ENCODE measurements around the gene VSX2. TPM values are rescaled to one million over a fixed set of nuclear protein-coding genes. Genes with fewer than 3 reads are reported as not detected.
A peak's percentile ranks its signal among the peaks of the same experiment; 100 is the strongest.

The VSX2 gene
- total and polyA plus RNA-seq, 7 experiments from 2014 or later, result not detected

DNA sequence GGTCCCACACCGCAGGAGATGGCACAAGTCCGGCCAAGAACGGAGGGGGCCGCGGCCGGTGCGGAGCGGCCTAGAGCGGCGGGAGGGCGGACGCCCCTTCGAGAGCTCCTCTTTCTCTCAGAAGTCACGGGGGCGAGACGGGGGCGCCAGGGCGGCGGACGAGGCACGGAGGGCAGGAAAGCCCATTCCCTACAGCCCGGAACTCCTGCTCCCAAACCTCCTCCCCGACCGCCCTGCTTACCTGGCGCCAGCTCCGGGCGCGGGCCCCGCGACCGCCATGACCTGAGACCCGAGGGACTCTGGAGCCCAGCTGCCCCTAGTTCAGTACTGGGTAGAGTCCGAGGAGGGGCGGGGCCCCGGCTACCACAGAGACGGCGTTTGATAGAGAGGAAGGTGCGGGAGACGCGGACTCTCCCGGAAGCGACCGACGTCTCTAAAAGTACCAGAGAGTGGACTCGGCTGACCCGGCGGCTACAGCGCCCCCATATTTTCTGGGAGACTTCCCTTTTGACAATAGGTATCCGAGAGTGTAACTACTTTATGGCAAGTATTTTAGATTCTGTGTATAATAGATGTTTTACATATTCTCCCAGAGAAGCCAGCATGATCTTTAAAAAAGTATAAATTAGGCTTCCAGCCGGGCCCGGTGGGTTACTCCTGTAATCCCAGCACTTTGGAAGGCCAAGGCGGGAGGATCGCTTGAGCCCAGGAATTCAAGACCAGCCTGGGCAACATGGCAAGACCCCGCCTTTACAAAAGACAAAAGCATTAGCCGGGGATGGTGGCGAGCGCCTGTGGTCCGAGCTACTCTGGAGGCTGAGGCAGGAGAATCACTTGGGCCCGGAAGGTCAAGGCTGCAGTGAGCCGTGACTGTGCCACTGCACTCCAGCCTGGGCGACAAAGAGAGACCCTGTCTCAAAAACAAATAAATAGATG lies 63.7 kb downstream of the VSX2 start, which contains the start of gene ABCD4:
ABCD4 (minus strand) TSS at position 301 of the 936 bp plus-strand sequence; CDS start at position 279, 22 bp downstream.
- H3K27ac ChIP-seq (ENCODE audit: low read depth, low read length), result peak within 1 kb of the TSS; percentile 77
- ATAC-seq, result peak; percentile 95

DNA sequence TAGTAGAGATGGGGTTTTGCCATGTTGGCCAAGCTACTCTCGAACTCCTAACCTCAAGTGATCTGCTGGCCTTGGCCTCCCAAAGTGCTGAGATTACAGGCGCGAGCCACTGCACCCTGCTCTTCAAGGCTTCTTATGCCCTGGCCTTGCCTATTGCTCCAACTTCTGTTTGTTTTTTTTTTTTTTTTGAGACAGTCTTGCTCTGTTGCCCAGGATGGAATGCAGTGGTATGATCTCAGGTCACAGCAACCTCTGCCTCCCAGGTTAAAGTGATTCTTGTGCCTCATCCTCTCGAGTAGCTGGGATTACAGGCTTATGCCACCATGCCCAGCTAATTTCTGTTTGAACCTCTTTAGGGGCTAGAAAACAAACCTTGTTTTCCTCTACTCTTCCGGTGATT lies 69.4 kb downstream of the VSX2 start:
- H3K4me3 Mint-ChIP-seq, result peak overlapping the region in 2 of 10 donors; percentile 35 to 54
- peaks cover 0 to 5% (median 0%) of the 10 kb centered on the region in 5 donors for H3K27me3 Mint-ChIP-seq
- POLR2A ChIA-PET, result no interaction called here
- Histone ChIP-seq H3K4me3 (ENCODE audit: low read length) (no peak overlapping the region), H3K27ac (ENCODE audit: low read depth, low read length) (no peak overlapping the region), H3K27me3 (ENCODE audit: control insufficient read depth in 2 of 2, insufficient read depth in 2 of 2, low read length in 2 of 2) (no peaks in the 10 kb centered on the region), H3K9me3 (ENCODE audit: control insufficient read depth in 2 of 3, low read length in 3 of 3) (no peaks in the 10 kb centered on the region), H3K36me3 (ENCODE audit: control insufficient read depth in 2 of 3, insufficient read depth in 3 of 3, low read length in 3 of 3) (no peaks in the 10 kb centered on the region), H3K4me1 (ENCODE audit: control insufficient read depth in 2 of 2, insufficient read depth in 2 of 2, low read length in 2 of 2) (peaks cover 2 to 5% of the 10 kb centered on the region in 2 donors)
- ATAC-seq (no peak), DNase-seq (no peak)
- intact Hi-C loops (cut with micrococcal nuclease), result loop anchor here in 1 of 2 donors (10.0 kb wide), 1 partner anchor 664 kb away; the partner anchor contains the start of gene DNAL1
- peaks cover 0 to 7% (median 2%) of the 10 kb centered on the region in 7 donors for H3K4me1 Mint-ChIP-seq
- CTCF ChIA-PET, result interaction anchor here (0.6 kb wide), 1 partner anchor 885 kb away, joined by 4 read pairs; no protein-coding TSS in a partner anchor
- no peaks in the 10 kb centered on the region for H3K36me3 Mint-ChIP-seq
- H3K27ac Mint-ChIP-seq, result peak overlapping the region in 2 of 9 donors; percentile 42 to 71
- H3K9me3 Mint-ChIP-seq, result no peaks in the 10 kb centered on the region

More for the DNA sequence above, 63.7 kb downstream of the VSX2 start, which contains the start of gene ABCD4:
- Histone ChIP-seq H3K9me3 (ENCODE audit: control insufficient read depth in 2 of 3, low read length in 3 of 3) (no peaks in the 10 kb centered on the region), H3K36me3 (ENCODE audit: control insufficient read depth in 2 of 3, insufficient read depth in 3 of 3, low read length in 3 of 3) (peaks cover 0 to 20% (median 0%) of the 10 kb centered on the region in 3 experiments), H3K4me3 (ENCODE audit: low read length) (peak within 1 kb of the TSS; percentile 87), H3K4me1 (ENCODE audit: control insufficient read depth in 2 of 2, insufficient read depth in 2 of 2, low read length in 2 of 2) (peaks cover 17 to 19% of the 10 kb centered on the region in 2 donors), H3K27me3 (ENCODE audit: control insufficient read depth in 2 of 2, insufficient read depth in 2 of 2, low read length in 2 of 2) (no peaks in the 10 kb centered on the region)
- H3K27ac Mint-ChIP-seq, result peak within 1 kb of the TSS; percentile 81 to 99 (median 96)
- H3K4me3 Mint-ChIP-seq, result peak within 1 kb of the TSS; percentile 90 to 100 (median 96)
- CTCF ChIA-PET, result interaction anchor here (0.7 kb wide), 1 partner anchor 44 kb away, joined by 3 read pairs; no protein-coding TSS in a partner anchor
- no peaks in the 10 kb centered on the region for H3K27me3 Mint-ChIP-seq
- no peaks in the 10 kb centered on the region for H3K9me3 Mint-ChIP-seq
- DNase-seq, result peak; percentile 50 to 85 (median 65)
- peaks cover 18 to 49% (median 33%) of the 10 kb centered on the region in 7 donors for H3K4me1 Mint-ChIP-seq
- H3K36me3 Mint-ChIP-seq, result peaks cover 4 to 16% (median 6%) of the 10 kb centered on the region in 5 donors
- POLR2A ChIA-PET, result interaction anchor here (0.6 to 0.8 kb wide), 2 partner anchors 192 to 1237 kb away, joined by 3 read pairs; no protein-coding TSS in a partner anchor
- intact Hi-C loops (cut with micrococcal nuclease), result loop anchor here (1.0 to 10.0 kb wide), 10 partner anchors 46 to 1244 kb away; partner anchors contain the start of genes ALDH6A1 (in 2 of the 2), ISCA2 (in 2 of the 2), LIN52 (in 2 of the 2) and NPC2 (in 2 of the 2)

DNA sequence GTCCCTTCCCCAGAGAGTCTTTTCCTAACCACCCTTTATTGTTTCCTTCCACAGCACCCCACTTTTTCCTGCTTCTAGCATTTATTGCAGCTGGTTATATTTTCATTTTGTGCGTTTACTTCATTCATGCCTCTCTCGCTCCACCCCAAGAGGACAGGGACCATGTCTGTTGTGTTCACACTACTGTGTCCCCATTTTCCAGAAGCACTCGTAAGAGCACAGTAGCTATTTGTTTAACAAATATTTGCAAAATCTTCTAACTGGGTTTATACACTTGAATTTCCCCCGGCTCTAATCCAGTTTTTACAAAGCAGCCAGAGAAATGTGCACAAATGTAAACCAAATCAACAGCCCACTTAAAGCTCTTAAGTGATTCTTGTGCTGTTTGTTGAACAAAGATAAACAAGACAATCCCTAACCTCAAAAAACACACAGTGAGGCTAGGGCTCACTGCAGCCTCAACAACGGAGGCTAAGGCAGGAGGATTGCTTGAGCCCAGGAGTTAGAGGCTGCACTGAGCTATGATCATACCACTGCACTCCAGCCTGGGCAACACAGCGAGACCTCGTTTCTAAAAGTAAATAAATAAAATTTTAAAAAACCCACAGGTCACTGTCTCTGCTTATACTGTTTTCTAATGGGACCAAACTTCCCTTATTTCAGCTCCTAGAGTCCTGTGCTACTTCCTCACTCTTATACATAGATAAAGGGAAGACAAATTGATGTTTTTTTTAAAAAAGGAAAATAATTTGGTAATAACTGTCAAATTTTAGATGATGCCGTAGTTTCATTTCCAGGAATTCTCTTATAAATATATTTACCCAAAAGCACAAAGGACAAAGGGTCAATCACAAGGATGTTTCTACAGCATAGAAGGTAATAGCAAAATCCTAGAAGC lies 70.1 kb downstream of the VSX2 start:
- H3K4me3 ChIP-seq (ENCODE audit: low read length), result no peak overlapping the region
- peaks cover 0 to 5% (median 0%) of the 10 kb centered on the region in 5 donors for H3K27me3 Mint-ChIP-seq
- H3K36me3 Mint-ChIP-seq, result no peaks in the 10 kb centered on the region
- no peak overlapping the region for H3K27ac Mint-ChIP-seq
- no peaks in the 10 kb centered on the region for H3K27me3 ChIP-seq (ENCODE audit: control insufficient read depth in 2 of 2, insufficient read depth in 2 of 2, low read length in 2 of 2)
- no peaks in the 10 kb centered on the region for H3K9me3 Mint-ChIP-seq
- H3K4me1 ChIP-seq (ENCODE audit: control insufficient read depth in 2 of 2, insufficient read depth in 2 of 2, low read length in 2 of 2), result no peaks in the 10 kb centered on the region
- no peaks in the 10 kb centered on the region for H3K36me3 ChIP-seq (ENCODE audit: control insufficient read depth in 2 of 3, insufficient read depth in 3 of 3, low read length in 3 of 3)
- no peak overlapping the region for H3K27ac ChIP-seq (ENCODE audit: low read depth, low read length)
- H3K4me3 Mint-ChIP-seq, result no peak overlapping the region
- H3K9me3 ChIP-seq (ENCODE audit: control insufficient read depth in 2 of 3, low read length in 3 of 3), result no peaks in the 10 kb centered on the region
- peaks cover 0 to 7% (median 2%) of the 10 kb centered on the region in 7 donors for H3K4me1 Mint-ChIP-seq
- CTCF ChIA-PET, result no interaction called here
- intact Hi-C loops (cut with micrococcal nuclease), result loop anchor here in 1 of 2 donors (10.0 kb wide), 1 partner anchor 665 kb away; the partner anchor contains the start of gene DNAL1
- ATAC-seq (no peak), DNase-seq (no peak)
- POLR2A ChIA-PET, result no interaction called here

DNA sequence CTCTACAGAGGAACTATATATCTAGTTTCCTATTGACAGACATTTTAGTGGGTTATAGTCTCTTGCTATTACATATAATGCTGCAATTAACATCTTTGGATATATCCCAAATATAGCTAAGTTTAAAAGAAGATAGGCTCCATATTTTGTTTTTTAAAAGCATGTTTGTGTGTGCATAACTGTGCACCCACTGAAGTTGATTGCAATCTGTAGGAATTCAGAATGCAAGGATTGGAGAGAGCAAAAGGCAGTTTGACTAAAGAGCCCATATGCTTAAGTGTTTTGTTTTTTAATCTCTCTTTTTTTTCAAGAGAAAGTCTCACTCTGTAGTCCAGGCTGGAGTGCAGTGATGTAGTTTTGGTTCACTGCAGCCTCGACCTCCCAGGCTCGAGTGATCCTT lies 72.9 kb downstream of the VSX2 start:
- CTCF ChIA-PET, result no interaction called here
- DNase-seq (no peak), ATAC-seq (no peak)
- no peaks in the 10 kb centered on the region for H3K36me3 ChIP-seq (ENCODE audit: control insufficient read depth in 2 of 3, insufficient read depth in 3 of 3, low read length in 3 of 3)
- Mint-ChIP-seq H3K4me1 (peaks cover 0 to 3% (median 0%) of the 10 kb centered on the region in 7 donors), H3K36me3 (no peaks in the 10 kb centered on the region), H3K27me3 (peaks cover 0 to 8% (median 0%) of the 10 kb centered on the region in 5 donors), H3K9me3 (no peaks in the 10 kb centered on the region), H3K4me3 (no peak overlapping the region), H3K27ac (no peak overlapping the region)
- no peaks in the 10 kb centered on the region for H3K4me1 ChIP-seq (ENCODE audit: control insufficient read depth in 2 of 2, insufficient read depth in 2 of 2, low read length in 2 of 2)
- POLR2A ChIA-PET, result no interaction called here
- no peaks in the 10 kb centered on the region for H3K9me3 ChIP-seq (ENCODE audit: control insufficient read depth in 2 of 3, low read length in 3 of 3)
- intact Hi-C loops (cut with micrococcal nuclease), result no loop called here
- no peaks in the 10 kb centered on the region for H3K27me3 ChIP-seq (ENCODE audit: control insufficient read depth in 2 of 2, insufficient read depth in 2 of 2, low read length in 2 of 2)
- no peak overlapping the region for H3K4me3 ChIP-seq (ENCODE audit: low read length)
- no peak overlapping the region for H3K27ac ChIP-seq (ENCODE audit: low read depth, low read length)

Other genes starting within 250 kb of the VSX2 start
- 10 to 100 TPM in 3 of 5 experiments, 1 to 10 TPM in 2; 8.6 to 17.1 (median 11.2) TPM for gene ENTPD5, start 220.2 kb upstream of the VSX2 start, total RNA-seq
- 1 to 10 TPM; 4.2 to 4.8 TPM for gene ENTPD5, start 220.2 kb upstream of the VSX2 start, polyA plus RNA-seq
- 1 to 10 TPM in 4 of 5 experiments, under 1 TPM in 1; 0.80 to 4.0 (median 2.6) TPM for gene BBOF1, start 220.1 kb upstream of the VSX2 start, total RNA-seq
- 1 to 10 TPM; 3.2 to 4.8 TPM for gene BBOF1, start 220.1 kb upstream of the VSX2 start, polyA plus RNA-seq
- gene ALDH6A1, start 155.0 kb upstream of the VSX2 start, total RNA-seq, result 10 to 100 TPM in 4 of 5 experiments, 1 to 10 TPM in 1; 8.9 to 23.7 (median 19.2) TPM
- gene ALDH6A1, start 155.0 kb upstream of the VSX2 start, polyA plus RNA-seq, result 10 to 100 TPM; 28.2 to 39.9 TPM
- gene LIN52, start 154.5 kb upstream of the VSX2 start, total RNA-seq, result 10 to 100 TPM in 1 of 5 experiments, 1 to 10 TPM in 4; 6.6 to 16.3 (median 9.4) TPM
- 10 to 100 TPM; 12.4 to 13.8 TPM for gene LIN52, start 154.5 kb upstream of the VSX2 start, polyA plus RNA-seq
- gene ABCD4, start 63.5 kb downstream of the VSX2 start, total RNA-seq, result 100 to 1,000 TPM in 1 of 5 experiments, 10 to 100 TPM in 4; 57.6 to 109 (median 68.2) TPM
- 10 to 100 TPM; 26.1 to 32.1 TPM for gene ABCD4, start 63.5 kb downstream of the VSX2 start, polyA plus RNA-seq
- gene VRTN, start 109.0 kb downstream of the VSX2 start, total RNA-seq, result not detected
- gene VRTN, start 109.0 kb downstream of the VSX2 start, polyA plus RNA-seq, result not detected
- gene SYNDIG1L, start 186.8 kb downstream of the VSX2 start, total RNA-seq, result under 1 TPM in 1 of 5 experiments, not detected in 4; 0.16 TPM
- gene SYNDIG1L, start 186.8 kb downstream of the VSX2 start, polyA plus RNA-seq, result not detected